Right renal pelvis (tissue), 4 donors: Measurements from ENCODE around the gene GARS1. TPM values are rescaled to one million over a fixed set of nuclear protein-coding genes. Genes with fewer than 3 reads are reported as not detected.
"Not testable (repeated sequence)": the region's sequence is repeated elsewhere in the genome, so short reads cannot be mapped to it uniquely, and the experiment has no call there.

ENCODE experiments used
- DNase-seq, 4 donors: peaks; one replicate each; pipeline ENCODE4 v3.0.0-alpha.2; 2013; ENCODE audit warnings: low read depth in 4 of 4, low spot score in 3 of 4, missing footprints in 1 of 4
- polyA plus RNA-seq, 4 donors: library from polyadenylated mRNA; unstranded; fragments of 120-200 nt; gene quantifications; one replicate each; pipeline ENCODE4 v1.2.1, GENCODE V29; 2013; ENCODE audit not compliant: insufficient read length in 4 of 4

Gene GARS1
- polyA plus RNA-seq, 4 donors = 76.7 to 86.5 (median 82.9) TPM

GRCh38 chr7:30618080-30618676 is 23.5 kb downstream of the GARS1 start:
- DNase-seq = no peak

- DNase-seq = no peak
These were observed 24.3 kb downstream of the GARS1 start for GRCh38 chr7:30618961-30619360.

- no peak for DNase-seq
These were observed 30.6 kb downstream of the GARS1 start for GRCh38 chr7:30625283-30625682.

DNA sequence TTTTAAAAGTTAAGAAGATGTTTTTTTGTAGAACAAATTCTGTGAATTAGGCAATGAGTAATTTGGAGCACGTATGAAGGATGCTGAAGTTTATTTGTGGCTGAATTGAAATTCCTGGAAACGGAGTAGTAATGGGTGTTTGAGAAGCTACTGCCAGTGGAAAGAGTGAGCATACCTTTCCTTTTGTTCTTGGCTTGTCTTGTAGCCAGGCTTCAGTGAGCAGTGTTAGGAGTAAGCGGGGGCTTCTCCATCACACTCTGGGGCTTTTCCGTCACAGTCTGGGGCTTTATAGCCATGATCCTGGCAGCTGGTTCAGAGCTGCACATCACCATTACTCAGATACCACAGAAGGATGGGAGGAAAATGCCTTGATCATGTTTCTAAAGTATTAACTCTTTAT is 32.3 kb downstream of the GARS1 start:
- DNase-seq = no peak

- no peak for DNase-seq
These were observed 36.3 kb downstream of the GARS1 start for GRCh38 chr7:30630986-30631385.

DNA sequence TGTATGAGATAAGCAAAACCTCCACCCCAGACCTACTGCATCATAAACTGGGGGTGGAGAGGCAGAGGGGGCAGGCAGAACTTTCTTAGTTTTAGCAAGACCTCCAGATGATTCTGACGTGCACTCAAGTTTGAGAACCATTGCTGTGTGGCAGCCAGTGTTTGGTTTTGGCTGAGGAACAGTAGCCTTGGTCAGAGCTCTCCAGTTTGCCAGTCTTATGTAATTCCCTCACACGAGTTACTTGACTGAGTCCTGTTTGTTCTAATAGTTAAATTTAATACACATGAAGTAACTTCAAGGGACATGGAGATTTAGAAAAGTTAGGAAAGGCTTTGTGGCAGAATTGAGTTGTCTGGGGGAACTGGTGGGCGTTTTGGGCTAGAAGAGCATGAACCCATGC is 38.5 kb downstream of the GARS1 start:
- DNase-seq = no peak

DNA sequence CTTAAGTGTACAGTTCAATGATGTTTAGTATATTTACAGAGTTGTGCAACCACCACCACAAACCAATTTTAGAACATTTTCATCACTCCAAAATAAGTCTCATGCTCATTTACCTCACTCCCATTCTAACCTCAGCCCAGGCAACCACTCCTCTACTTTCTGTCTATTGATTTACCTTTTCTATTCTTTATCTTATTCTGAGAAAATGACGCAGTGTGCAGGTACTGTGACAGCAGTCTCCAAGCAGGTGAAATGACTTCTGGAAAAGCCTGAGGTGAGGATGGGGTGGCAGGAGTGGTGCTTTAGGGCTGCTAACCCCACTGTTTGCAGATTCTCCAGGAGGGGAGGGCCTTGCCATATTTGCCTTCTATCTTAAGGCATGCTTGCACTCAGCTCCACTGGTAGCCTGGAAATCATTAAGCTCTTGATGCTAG is 39.5 kb downstream of the GARS1 start:
- no peak for DNase-seq

DNA sequence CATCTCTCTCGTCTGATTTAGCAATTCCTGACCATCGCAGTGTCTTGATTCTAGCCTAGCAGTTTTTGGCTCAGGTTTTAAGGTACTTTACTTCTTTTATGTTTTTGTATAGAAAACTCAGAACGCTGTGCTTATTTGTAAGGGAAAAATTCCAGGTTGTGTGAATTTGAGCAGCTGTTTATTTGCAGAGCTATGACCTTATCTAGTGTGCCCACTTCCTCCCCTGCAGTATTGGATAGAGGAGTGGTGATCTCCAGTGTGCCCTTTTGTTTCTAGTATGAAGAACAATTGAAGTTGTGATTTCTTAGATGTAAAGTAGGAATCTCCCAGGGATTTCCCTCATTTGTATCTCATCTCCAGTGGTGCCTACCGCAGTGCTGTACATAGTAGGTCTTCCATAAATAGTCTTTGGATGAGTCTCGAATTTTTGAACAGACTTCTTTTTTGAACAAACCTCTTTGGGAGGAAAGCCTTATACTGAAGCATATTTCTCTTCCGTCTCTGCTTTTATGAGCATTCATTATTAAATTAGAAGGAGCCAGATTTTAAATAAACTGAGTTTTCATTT is 40.0 kb downstream of the GARS1 start:
- DNase-seq = no peak

- no peak for DNase-seq
These were observed 41.1 kb downstream of the GARS1 start for GRCh38 chr7:30635798-30636197.

- DNase-seq = not testable (repeated sequence)
These were observed 47.6 kb downstream of the GARS1 start for GRCh38 chr7:30642322-30642721.

DNA sequence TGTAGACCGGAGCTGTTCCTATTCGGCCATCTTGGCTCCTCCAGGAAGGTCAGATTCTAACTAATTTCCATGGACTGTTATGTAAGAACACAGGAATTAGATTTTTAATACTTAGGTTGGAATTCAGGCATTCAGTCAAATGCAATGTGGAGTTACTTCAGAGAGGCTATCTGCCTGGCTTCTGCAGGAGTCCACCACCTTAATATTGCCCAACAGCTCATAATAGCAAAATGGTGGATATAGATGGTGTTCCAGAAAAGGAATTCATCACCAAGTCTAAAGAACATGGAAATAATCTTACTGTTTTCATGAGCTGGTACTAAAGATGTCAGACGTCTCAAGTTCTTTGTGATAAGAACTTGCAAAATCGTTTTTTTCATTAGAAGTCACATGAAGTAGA is 48.1 kb downstream of the GARS1 start:
- DNase-seq = no peak

- DNase-seq = no peak
These were observed 49.7 kb downstream of the GARS1 start for GRCh38 chr7:30644286-30644955.

DNA sequence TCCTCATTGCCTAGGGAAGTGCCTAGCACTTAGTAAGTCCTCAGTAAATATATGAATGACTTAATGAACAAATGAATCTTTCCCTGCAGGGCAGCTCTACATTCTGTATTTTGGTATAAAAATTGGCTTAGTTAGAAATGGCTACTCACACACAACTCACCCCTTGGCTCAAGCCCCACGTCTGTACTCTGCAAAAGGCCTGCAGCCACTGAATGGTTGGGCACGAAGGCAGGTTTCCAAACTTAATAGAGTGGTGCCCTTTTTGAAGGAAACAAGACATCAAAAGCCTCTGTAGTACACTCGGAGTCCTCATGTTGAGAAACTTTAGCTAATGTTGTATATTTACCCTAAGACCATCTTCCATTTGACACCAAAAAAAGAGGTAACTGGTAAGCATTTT is 51.0 kb downstream of the GARS1 start:
- no peak for DNase-seq

GRCh38 chr7:30646154-30646553 is 51.5 kb downstream of the GARS1 start:
- DNase-seq = no peak

- no peak for DNase-seq
These were observed 53.1 kb downstream of the GARS1 start for GRCh38 chr7:30647589-30648364.

DNA sequence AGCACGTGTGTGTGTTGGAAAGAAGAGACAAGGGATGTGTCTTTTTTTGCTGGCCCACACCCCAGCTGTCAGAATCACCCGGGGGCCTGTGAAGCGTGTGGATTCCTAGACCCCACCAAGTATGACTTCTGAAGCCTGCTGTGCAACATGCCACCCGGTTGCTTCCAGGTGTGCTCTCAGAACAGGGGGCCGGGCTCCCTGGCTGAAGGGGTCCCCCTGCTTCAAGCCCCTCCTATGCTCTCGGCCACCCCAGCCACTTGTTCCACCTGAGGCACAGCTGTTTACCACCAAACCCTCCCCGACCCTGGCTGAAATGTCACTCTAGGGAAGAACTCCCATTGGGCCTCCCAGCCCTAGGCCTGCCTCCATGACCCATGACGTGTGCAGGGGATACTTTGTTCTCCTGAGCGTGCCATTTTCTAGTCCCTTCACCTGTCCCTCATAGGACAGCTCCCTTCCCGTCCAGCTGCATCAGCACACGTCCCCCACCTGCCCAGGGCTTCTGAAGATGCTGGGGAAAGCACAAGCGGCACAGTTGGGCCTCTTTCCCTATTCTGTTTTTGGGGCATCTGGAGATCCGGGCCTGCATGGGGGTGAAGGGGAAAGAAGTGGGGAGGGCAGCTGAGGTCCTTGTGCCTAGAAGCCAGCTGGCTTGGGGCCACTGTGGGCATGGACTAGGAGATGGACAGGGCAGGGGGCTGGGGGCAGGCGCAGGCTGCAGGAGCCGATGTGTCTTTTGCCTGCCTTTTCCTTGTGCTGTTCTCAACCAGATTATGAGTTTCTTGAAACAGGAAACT is 54.3 kb downstream of the GARS1 start:
- no peak for DNase-seq

GRCh38 chr7:30649717-30650420 is 55.2 kb downstream of the GARS1 start:
- no peak for DNase-seq

GRCh38 chr7:30650421-30650808 is 55.7 kb downstream of the GARS1 start:
- no peak for DNase-seq

- no peak for DNase-seq
These were observed 57.5 kb downstream of the GARS1 start for GRCh38 chr7:30652132-30652531.
